ENCODE data around the gene TTC23.
A peak's percentile ranks its signal among the peaks of the same experiment; 100 is the strongest.

TTC23 gene

DNA sequence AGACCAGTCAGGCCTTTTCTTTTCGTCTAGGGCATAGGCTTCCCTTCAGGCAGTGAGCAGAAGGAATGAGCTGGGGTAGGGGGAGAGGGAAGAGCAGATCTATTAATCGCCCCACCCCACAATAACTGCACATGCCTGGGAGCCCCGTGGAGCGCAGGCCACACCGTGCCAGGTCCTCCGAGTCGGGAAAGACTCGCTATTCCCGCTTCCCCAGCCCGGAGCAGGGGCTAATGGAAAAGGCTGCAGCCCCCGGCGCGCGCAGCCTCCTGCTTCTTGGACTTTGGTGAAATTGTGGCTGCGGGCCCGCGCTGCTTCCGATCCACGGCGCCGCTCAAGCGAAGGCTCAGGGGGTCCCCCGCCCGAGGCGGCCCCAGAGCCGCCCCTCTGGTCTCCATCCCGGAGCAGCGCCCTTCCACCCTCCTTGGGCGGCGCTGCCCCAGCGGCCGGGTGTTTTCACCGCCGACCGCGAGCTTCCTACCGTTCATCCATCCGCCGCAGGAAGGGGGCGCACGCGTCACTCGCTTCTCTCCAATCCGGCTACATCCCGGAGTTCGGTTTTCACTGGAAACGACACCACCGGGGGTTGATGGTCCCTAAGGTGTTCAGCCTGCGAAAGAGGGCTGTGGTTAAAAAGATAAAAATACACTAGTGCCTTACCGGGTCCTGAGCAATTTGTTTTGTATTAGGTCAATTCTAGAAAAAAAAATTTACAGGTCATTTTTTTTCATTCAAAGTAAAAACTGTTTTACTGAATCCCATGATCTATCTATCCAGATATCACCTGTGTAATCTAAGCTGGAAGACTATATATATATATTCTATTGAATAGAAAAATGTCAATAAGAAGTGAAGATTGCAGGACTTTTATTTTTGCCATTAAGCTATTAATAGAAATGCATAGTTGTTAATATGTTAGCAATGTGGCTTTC, 148.9 kb downstream of the TTC23 start:
- DNase-seq = peak in 1 of 2 experiments; percentile 49

DNA sequence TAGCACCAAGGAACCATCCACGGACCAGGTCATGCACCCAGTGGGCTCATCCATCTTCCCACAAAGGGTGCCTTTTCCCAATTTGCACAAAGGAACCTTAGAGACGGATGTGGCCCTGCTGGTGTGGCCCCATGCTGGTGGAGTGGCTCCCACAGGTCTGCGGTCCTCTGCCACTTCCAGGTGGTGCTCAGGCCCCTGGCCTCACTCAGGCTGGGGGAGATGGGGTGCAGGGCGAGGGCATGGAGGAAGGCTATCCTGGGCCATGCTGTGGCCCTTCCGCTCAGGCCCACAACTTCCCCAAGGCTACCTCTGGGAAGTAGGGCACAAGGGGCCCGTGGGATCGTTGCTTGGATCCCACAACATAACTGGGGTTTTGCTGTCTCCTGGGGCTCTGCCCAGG, 149.7 kb downstream of the TTC23 start:
- no peak for DNase-seq

DNA sequence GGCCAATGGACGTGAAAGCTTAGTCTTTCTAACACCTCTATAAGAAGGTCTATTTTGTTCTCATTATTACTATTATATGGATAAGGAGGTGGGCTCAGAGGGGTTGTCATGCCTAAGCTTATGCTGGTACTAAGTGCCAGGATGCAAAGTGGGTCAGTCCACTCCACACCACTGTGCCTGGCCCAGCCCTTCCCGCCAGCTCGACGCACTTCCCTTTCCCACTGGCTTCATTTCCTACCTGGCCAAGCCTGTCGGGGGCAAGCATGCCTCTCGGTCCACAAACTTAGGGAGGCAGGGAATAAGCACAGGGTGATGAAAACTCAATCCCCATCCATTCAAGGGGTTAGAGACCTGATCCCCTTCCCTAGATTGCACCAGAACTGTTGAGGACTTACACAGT, 150.4 kb downstream of the TTC23 start:
- DNase-seq = no peak

DNA sequence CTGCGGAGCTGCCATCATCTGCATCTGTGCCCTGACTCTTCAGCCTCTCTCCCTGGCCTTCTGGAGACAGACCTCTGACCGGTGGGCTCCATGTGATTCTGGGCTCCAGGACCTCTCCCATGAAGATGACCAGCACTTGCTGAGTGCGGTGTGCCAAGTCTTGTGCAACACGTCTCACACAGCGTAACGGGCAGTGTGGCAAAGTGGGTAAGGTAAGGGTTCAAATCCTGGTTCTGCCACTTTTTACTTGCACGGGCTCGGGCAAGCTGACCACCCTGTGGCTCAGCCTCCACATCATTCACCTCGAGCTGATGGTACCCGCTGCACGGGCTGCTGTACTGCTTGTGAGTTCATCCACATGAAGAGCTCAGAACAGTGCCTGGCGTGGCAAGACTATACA, 151.0 kb downstream of the TTC23 start:
- no peak for DNase-seq

DNA sequence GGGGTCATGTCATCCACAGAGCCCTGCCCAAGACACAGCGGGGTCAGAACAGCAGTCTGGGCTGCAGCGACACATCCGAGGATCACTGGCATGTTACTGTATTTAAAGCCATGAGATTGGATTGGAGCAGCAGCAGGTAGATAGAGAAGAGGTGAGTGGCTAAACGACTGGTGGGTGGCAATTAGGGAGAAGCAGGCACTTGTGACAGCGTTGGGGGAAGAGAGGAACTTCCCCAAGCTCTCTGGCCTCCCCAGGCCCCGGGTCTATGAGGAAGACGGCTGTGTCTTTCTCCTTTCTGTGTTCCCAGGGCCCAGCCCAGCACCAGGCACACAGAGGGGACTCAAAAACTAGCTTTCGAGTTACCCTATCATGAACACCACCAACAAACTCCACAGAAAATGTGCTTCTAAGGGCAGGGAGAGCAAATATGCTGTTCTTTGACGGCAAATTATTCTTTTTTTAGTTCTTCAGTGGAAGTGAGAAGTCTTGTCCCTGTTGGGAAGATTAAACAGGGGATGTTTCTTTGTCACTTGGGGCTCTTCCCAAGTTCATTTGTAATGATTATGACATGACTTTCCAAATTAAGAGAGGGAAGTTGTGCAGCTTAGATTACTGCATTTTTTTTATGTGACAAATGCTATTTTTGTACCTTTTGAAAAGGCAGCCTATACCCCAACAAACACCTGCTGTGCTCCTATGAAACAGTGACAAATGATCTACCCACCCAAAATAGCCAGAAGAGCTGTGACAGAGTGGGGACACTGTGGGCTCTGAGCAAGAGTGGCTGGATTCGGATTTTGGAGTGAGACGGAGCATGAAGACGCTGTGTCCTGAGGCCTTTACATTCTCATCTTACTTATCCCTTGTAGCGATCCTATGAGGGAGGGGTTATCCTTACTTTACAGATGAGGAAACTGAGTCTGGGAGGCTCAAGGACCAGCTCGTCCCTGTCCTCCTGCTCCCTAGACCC, 151.7 kb downstream of the TTC23 start:
- DNase-seq = no peak

DNA sequence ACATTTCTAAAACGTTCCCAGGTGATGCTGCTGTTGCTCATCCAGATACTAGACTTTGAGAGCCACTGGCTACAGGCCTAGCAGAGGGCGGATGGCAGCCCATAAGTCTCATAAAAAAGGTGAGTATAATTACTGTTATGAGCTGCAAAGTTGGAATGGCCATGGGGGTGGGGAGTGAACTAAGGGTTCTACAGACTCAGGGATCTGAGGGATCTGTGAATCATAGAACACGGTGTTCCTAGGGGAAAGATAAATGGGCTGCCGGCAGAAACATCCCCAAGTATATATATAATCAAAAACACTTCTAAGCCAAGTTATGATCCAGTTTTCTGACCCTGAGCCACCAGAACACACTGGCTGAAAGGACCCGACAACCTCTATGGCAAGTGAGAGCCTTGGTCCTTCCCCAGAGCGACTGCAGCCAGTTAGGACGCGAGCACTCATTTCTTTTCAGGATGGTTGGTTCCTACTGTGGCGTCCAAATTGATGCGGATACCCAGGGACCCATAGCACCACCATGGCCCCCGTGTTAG, 152.4 kb downstream of the TTC23 start:
- DNase-seq = no peak

DNA sequence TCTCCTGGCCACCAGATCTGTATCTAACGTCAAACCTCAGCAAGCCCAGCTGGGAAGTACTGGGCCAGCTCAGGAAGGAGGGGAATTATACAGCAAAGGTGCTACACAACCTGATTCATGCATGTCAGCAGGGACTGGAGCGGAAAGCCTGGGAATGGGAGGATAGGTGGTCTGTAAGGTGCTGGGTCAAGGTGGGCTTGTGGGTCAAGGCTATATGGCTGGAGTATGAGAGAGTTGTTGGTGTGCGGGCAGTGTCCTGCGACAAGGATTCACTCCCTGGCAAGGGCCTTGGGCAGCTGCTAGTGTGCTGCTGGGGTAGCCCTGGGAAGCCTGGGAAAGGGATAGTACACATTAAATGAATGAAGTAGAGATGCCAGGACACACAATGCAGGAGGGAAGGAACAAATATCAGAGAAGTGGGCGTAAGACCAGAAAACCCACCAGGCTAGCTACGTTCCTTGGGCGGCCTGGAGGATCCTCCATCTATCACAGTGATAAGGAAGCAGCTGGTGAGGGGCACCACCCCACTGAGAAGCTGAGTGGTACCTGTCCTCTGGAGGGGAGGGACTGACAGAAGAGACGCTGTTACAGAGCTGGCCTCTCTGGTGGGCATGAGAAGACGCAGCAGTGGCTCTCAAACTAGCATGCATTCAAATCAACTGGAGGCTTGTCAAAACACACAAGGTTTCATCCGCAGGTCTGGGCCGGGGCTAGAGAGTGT, 153.0 kb downstream of the TTC23 start:
- no peak for DNase-seq

DNA sequence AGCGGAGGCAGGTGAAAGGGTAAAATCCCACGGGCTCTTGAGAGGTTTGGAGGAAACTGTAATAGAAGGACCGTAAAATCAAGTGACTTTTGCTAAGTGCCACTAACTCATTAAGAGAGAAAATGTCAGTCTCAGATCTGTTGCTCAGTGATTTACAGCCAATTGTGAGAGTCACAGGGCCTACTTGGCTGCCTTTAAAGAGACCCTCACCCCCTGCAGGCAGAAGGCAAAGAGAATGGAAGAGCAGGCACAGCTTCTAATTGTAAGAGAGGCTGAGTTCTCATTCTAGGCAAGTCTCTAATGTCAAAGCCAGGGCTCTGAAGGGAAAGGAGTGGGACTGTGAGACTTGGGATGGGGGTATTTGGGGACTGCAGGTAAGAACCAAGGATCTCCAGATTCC, 153.8 kb downstream of the TTC23 start:
- no peak for DNase-seq

DNA sequence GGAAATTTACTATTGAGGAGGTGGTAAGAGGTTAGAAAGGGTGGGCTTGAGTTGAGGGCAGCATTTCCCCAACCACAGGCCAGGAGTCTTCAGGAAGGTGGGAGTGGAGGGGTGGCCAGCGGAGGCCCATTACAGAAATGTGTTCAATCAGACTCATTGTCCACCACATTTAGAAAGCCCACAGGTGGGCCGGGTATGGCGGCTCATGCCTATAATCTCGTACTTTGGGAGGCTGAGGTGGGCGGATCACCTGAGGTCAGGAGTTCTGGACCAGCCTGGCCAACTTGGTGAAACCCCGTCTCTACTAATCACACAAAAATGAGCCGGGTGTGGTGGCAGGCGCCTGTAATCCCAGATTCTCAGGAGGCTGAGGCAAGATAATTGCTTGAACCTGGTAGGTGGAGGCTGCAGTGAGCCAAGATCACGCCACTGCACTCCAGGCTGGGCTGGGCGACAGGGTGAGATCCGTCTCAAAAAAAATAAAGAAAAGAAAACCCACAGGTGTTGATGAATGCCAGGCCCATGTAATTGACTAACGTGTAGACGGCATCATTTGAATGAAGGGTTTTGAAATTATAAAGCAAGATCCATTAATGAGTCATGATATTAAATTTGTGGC, 156.7 kb downstream of the TTC23 start:
- no peak for DNase-seq

DNA sequence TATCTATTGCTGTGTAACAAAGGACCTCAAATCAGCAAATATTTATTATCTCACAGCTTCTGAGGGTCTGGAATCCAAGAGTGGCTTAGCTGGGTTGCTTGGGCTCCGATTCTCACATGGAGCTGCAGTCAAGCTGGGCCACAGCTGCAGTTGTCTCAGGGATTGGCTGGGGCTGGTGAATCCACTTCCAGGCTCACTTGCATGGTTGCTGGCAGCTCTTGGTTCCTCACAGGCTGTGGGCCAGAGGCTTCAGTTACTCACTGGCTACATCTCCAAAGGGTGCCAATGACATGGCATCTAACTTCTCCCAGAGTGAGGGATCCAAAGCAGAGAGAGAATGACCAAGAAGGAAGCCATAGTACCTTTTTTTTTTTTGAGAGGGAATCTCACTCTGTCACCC, 158.4 kb downstream of the TTC23 start:
- DNase-seq = no peak

DNA sequence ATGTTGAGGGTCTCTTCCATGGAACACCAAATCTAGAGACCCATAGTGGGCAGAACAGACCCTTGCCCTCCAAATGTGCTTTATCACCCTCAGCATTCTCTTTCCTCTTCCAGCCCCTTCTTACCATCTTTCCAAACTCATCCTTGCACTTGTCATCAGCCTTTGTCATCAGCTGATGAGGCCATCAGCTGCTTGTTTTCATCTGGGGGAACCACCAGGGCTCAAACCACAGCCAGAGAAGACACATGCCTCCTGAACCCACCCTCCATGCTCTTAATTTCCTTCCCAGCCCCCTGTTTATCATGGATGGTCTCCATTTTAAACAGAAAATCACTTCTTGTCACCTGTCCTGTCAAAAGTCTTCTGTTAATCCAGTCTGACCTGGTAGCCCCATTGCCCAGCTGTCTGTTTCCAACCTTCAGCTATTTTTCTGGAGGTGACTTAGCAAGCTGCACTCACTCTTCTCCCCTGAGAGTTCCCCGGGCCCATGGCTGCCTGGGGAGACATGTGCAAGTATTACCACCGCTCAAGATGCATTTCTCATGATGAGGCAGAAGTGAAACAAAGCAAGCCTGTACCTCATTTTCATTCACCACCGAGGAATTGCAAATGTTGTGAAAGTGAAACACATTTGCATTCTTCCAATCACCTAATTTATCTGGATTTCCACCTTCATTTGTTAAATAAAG, 159.2 kb downstream of the TTC23 start:
- DNase-seq = no peak

DNA sequence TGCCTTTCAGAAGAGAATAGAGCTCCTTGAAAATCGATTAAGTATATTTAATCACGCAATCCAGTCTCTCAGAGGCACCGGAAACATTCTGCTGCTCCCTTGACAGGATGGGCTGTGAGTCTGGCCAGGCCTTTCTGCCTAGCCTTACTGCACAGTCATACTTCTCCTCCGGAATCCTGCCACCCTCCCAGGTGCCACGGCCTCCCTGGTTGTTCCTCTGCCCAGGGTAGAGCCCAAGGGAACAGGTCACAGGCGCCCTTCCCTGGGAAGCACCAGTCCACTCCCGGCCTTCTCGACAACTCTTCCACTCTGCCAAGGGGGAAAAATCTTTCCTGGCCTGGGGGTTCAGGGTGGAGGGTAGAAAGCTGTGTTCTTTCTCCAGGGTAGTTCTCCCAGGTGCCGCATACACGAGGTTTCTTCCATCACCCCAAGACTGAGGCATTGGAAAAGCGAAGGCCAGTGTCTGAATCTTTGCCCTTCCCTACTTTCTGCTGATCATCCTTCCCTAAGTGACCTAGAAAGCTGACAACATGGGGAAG, 161.9 kb downstream of the TTC23 start:
- no peak for DNase-seq

DNA sequence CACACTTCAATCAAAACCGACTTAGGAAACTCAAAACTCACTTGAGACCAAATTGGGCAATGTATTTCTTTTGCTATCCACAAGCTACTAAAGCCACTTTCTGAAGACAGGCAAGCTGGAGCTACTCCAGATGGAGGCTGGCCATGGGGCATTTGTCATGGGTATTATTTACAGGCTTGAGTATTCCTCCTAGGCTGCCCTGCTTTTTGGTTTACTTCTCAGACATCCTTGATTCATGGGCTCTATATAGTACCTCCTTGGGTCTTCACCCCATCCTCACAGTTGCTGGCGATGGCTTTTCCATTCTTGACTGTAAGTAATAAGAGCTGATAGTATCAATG, 163.1 kb downstream of the TTC23 start:
- no peak for DNase-seq

All from stimulated activated CD4-positive, alpha-beta T cell treated with anti-CD3 and anti-CD28 coated beads, Interleukin-4, amount 100 ng/mL, for 4 hours (primary cell).